Neural progenitor cell (in vitro differentiated cells): ENCODE measurements around the gene TBC1D7. TPM values are rescaled to one million over a fixed set of nuclear protein-coding genes. Genes with fewer than 3 reads are reported as not detected.

Experiments used
- DNase-seq: peaks from one replicate; pipeline ENCODE4 v3.0.0-alpha.2; 2016; ENCODE audit warnings: low spot score
- H2AFZ ChIP-seq: fragments of 200-600 bp; sonication (generic); replicated peaks from 2 replicates; pipeline ENCODE4 v1.6.1; 2016; ENCODE audit warnings: antibody characterized with exemption
- H3F3A ChIP-seq: fragments of 200-600 bp; sonication (generic); 2 replicates; pipeline ENCODE4 v1.6.1; 2016; ENCODE audit warnings: antibody characterized with exemption, low read depth
- H3K27ac ChIP-seq: fragments of 200-600 bp; sonication (generic); 2 replicates; pipeline ENCODE4 v1.5.1; 2016; ENCODE audit warnings: mild to moderate bottlenecking
- H3K27me3 ChIP-seq: fragments of 200-600 bp; sonication (generic); 2 replicates; pipeline ENCODE4 v1.6.1; 2016; ENCODE audit warnings: mild to moderate bottlenecking, moderate library complexity
- H3K36me3 ChIP-seq: fragments of 200-600 bp; sonication (generic); 2 replicates; pipeline ENCODE4 v1.5.1; 2016
- H3K4me1 ChIP-seq: fragments of 200-600 bp; sonication (generic); 2 replicates; pipeline ENCODE4 v1.6.1; 2016; ENCODE audit warnings: mixed run types
- H3K4me2 ChIP-seq: fragments of 200-600 bp; sonication (generic); 2 replicates; pipeline ENCODE4 v1.6.1; 2016
- H3K4me3 ChIP-seq: fragments of 200-600 bp; sonication (generic); 2 replicates; pipeline ENCODE4 v1.5.1; 2016
- H3K79me2 ChIP-seq: fragments of 200-600 bp; sonication (generic); 2 replicates; pipeline ENCODE4 v1.6.1; 2016; ENCODE audit warnings: low read depth
- H3K9ac ChIP-seq: fragments of 200-600 bp; sonication (generic); 2 replicates; pipeline ENCODE4 v1.6.1; 2016
- H3K9me3 ChIP-seq: fragments of 200-600 bp; sonication (generic); 2 replicates; pipeline ENCODE4 v1.5.1; 2016; ENCODE audit warnings: low read depth
- H4K20me1 ChIP-seq: fragments of 200-600 bp; sonication (generic); 2 replicates; pipeline ENCODE4 v1.6.1; 2016; ENCODE audit warnings: low read depth
- H3K27ac Mint-ChIP-seq: 3 replicates; pipeline ENCODE4 v1.8.0; 2021; ENCODE audit warnings: mixed read lengths
- H3K27me3 Mint-ChIP-seq: 2 replicates; pipeline ENCODE4 v1.8.0; 2022; ENCODE audit warnings: low read depth, mild to moderate bottlenecking, inconsistent platforms, moderate library complexity, mixed read lengths; ENCODE audit not compliant: insufficient read depth
- H3K36me3 Mint-ChIP-seq: 3 replicates; pipeline ENCODE4 v1.8.0; 2021; ENCODE audit warnings: mixed read lengths
- H3K4me1 Mint-ChIP-seq: 3 replicates; pipeline ENCODE4 v1.8.0; 2021; ENCODE audit warnings: mixed read lengths
- H3K4me3 Mint-ChIP-seq: 3 replicates; pipeline ENCODE4 v1.8.0; 2021; ENCODE audit warnings: mild to moderate bottlenecking, moderate library complexity, mixed read lengths
- H3K9me3 Mint-ChIP-seq: 3 replicates; pipeline ENCODE4 v1.8.0; 2020; ENCODE audit warnings: mixed read lengths
- CTCF ChIP-seq: fragments of 200-600 bp; sonication (generic); IDR thresholded peaks from 2 replicates; pipeline ENCODE4 v1.5.1; 2017; ENCODE audit warnings: antibody characterized with exemption, mild to moderate bottlenecking
- EZH2 ChIP-seq: fragments of 200-600 bp; sonication (generic); IDR thresholded peaks from 2 replicates; pipeline ENCODE4 v1.6.1; 2017; ENCODE audit warnings: antibody characterized with exemption, mild to moderate bottlenecking, moderate library complexity
- EZH2phosphoT487 ChIP-seq: fragments of 200-600 bp; sonication (generic); IDR thresholded peaks from 2 replicates; pipeline ENCODE4 v1.6.1; 2017; ENCODE audit warnings: antibody characterized with exemption
- total RNA-seq: library from RNA; depleted of rRNA; stranded (reverse); fragments of >200 nt; gene quantifications from 2 replicates; pipeline ENCODE4 v1.2.3, GENCODE V29; 2015; ENCODE audit warnings: low replicate concordance

The TBC1D7 gene
- total RNA-seq, 1 donor from 2014 or later, result 54.9 TPM

- H3K36me3 ChIP-seq, result no peaks in the 10 kb centered on the region
- Mint-ChIP-seq H3K27me3 (peaks cover 2% of the 10 kb centered on the region), H3K4me1 (peaks cover under 1% of the 10 kb centered on the region), H3K27ac (no peak overlapping the region), H3K36me3 (no peaks in the 10 kb centered on the region), H3K9me3 (peaks cover 5% of the 10 kb centered on the region), H3K4me3 (no peak overlapping the region)
- H3K4me3 ChIP-seq, result no peak overlapping the region
- DNase-seq, result no peak
- no peak overlapping the region for H2AFZ ChIP-seq
- H3K4me2 ChIP-seq, result no peak overlapping the region
- no peaks in the 10 kb centered on the region for H3K27me3 ChIP-seq
- no peaks in the 10 kb centered on the region for H4K20me1 ChIP-seq
- H3K9ac ChIP-seq, result no peak overlapping the region
- H3K79me2 ChIP-seq, result no peaks in the 10 kb centered on the region
- no peaks in the 10 kb centered on the region for H3K9me3 ChIP-seq
- no peaks in the 10 kb centered on the region for H3F3A ChIP-seq
- no peak for TF ChIP-seq EZH2phosphoT487
- TF ChIP-seq CTCF, result no peak
- no peak for TF ChIP-seq EZH2
- no peak overlapping the region for H3K27ac ChIP-seq
- peaks cover 7% of the 10 kb centered on the region for H3K4me1 ChIP-seq
Observed at GRCh38 chr6:13256266-13257001, 71.9 kb downstream of the TBC1D7 start.

Other genes with a start within 250 kb of the TBC1D7 start
- 1.8 and 2.1 TPM in 2 replicates for gene GFOD1, start 159.1 kb upstream of the TBC1D7 start, total RNA-seq
- 14.3 and 18.2 TPM in 2 replicates for gene SIRT5, start 246.1 kb upstream of the TBC1D7 start, total RNA-seq